ENCODE data around the gene JAG1. TPM values are rescaled to one million over a fixed set of nuclear protein-coding genes. Genes with fewer than 3 reads are reported as not detected.

Gene JAG1
- total RNA-seq, 1 experiment from 2014 or later, result 176 TPM

DNA sequence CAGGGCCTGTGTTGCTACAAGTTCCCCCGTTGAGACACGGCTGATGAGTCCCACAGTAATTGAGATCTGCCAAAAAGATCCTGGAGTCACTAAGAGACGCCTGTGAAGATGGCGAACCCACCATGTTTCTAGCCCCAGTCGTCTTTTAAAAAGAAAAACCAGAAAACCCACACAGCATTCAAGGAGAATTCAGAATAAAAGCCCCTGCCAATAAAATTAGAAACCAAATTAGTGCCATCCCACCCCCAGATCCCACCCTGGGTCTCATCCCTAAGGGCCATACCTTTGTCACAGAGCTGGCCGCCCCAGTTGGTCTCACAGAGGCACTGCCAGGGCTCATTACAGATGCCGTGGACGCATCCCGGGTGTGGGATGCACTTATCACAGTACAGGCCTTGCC is 21.6 kb downstream of the JAG1 start:
- no TSS peak for BruUV-seq (replicated peaks)
- H4K20me1 ChIP-seq (ENCODE audit: low read length), result peaks cover 63% of the 10 kb centered on the region
- TF ChIP-seq, protein P1, sequence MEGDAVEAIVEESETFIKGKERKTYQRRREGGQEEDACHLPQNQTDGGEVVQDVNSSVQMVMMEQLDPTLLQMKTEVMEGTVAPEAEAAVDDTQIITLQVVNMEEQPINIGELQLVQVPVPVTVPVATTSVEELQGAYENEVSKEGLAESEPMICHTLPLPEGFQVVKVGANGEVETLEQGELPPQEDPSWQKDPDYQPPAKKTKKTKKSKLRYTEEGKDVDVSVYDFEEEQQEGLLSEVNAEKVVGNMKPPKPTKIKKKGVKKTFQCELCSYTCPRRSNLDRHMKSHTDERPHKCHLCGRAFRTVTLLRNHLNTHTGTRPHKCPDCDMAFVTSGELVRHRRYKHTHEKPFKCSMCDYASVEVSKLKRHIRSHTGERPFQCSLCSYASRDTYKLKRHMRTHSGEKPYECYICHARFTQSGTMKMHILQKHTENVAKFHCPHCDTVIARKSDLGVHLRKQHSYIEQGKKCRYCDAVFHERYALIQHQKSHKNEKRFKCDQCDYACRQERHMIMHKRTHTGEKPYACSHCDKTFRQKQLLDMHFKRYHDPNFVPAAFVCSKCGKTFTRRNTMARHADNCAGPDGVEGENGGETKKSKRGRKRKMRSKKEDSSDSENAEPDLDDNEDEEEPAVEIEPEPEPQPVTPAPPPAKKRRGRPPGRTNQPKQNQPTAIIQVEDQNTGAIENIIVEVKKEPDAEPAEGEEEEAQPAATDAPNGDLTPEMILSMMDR (conservative IDR thresholded peaks at IDR 0.05; ENCODE audit: low read depth, low read length), result no peak
- DNase-seq, result no peak
- H3K27me3 ChIP-seq (ENCODE audit: low read length), result no peaks in the 10 kb centered on the region
- peaks cover 17% of the 10 kb centered on the region for H3K4me1 ChIP-seq (ENCODE audit: insufficient read depth, low read length)
- H3K27ac ChIP-seq (ENCODE audit: low read length), result no peak overlapping the region
- H3K9me2 ChIP-seq (replicated peaks; ENCODE audit: low read length), result no peaks in the 10 kb centered on the region
- H2AFZ ChIP-seq (ENCODE audit: low read length), result no peak overlapping the region
- ATAC-seq, result no peak
- ChIA-PET POLR2A (ENCODE audit: unreplicated experiment) (interaction anchor here (0.6 kb wide), 1 partner anchor 615 kb away, joined by 9 read pairs; no protein-coding TSS in a partner anchor), CTCF (no interaction called here)
- H3K4me3 ChIP-seq (ENCODE audit: low read length), result no peak overlapping the region
- no peak overlapping the region for H3K4me2 ChIP-seq (ENCODE audit: low read length)
- intact Hi-C loops (cut with micrococcal nuclease), result loop anchor here (5.0 kb wide), 1 partner anchor 100 kb away; no protein-coding TSS in a partner anchor
- H3F3A ChIP-seq (ENCODE audit: low read length, unreplicated experiment), result peaks cover 3% of the 10 kb centered on the region
- no peak overlapping the region for H3K9ac ChIP-seq (ENCODE audit: low read length)
- peaks cover 59% of the 10 kb centered on the region for H3K79me2 ChIP-seq (ENCODE audit: low read length)
- H3K9me3 ChIP-seq (ENCODE audit: low read length), result no peaks in the 10 kb centered on the region
- peaks cover 98% of the 10 kb centered on the region for H3K36me3 ChIP-seq (ENCODE audit: low read depth, low read length)

DNA sequence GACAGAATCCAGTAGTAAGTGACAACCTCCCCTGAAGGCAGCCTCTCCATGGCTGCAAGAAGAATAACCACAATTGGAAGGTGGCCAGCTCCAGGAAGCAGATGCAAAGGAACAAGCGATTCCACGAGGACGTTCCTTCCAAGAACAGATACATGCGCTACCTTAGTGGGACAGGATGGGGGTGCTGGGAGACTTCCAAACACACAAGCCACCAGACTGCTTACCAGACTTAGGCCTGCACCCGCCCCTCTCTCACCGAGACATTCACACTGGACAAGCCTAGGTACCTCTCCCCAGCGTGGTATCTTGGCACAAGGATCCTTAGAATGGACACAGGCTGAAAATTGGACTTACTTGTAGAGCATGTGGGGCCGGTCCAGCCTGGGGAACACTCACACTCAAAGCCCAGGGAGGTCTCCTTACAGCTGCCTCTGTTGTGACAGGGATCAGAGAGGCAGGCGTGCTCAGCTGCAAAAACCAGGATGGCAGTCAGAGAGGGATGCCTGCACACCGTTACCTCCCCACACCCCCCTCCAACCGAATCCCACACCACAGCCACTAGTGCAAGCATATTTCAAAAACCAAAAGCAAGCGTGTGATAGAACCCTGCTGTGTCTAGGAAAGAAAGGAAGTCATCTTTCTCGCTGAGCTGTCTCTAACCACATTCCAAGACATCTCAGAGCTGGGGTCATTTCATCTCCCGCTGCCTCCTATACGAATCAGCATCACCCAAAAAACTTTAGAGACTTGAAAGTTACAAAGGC is 22.4 kb downstream of the JAG1 start:
- no peak for TF ChIP-seq EZH2phosphoT487 (IDR thresholded peaks at IDR 0.05; ENCODE audit: borderline replicate concordance, low read length)
- no peak for TF ChIP-seq EZH2 (IDR thresholded peaks at IDR 0.05; ENCODE audit: low read length, unreplicated experiment)
- TF ChIP-seq, protein P1 (conservative IDR thresholded peaks at IDR 0.05; ENCODE audit: low read depth, low read length), result no peak
- Histone ChIP-seq H3K4me2 (ENCODE audit: low read length) (no peak overlapping the region), H2AFZ (ENCODE audit: low read length) (no peak overlapping the region), H3K9ac (ENCODE audit: low read length) (no peak overlapping the region), H3K9me3 (ENCODE audit: low read length) (no peaks in the 10 kb centered on the region), H3K36me3 (ENCODE audit: low read depth, low read length) (peaks cover 98% of the 10 kb centered on the region), H4K20me1 (ENCODE audit: low read length) (peaks cover 62% of the 10 kb centered on the region), H3K4me1 (ENCODE audit: insufficient read depth, low read length) (peaks cover 17% of the 10 kb centered on the region), H3F3A (ENCODE audit: low read length, unreplicated experiment) (peaks cover 3% of the 10 kb centered on the region), H3K79me2 (ENCODE audit: low read length) (peaks cover 52% of the 10 kb centered on the region), H3K27ac (ENCODE audit: low read length) (no peak overlapping the region), H3K9me2 (replicated peaks; ENCODE audit: low read length) (no peaks in the 10 kb centered on the region), H3K4me3 (ENCODE audit: low read length) (no peak overlapping the region), H3K27me3 (ENCODE audit: low read length) (no peaks in the 10 kb centered on the region)
- no TSS peak for BruUV-seq (replicated peaks)
- CTCF ChIA-PET, result no interaction called here
- DNase-seq (no peak), ATAC-seq (no peak)
- intact Hi-C loops (cut with micrococcal nuclease), result loop anchor here (5.0 kb wide), 1 partner anchor 99 kb away; no protein-coding TSS in a partner anchor
- POLR2A ChIA-PET (ENCODE audit: unreplicated experiment), result interaction anchor here (0.6 kb wide), 1 partner anchor 615 kb away, joined by 9 read pairs; no protein-coding TSS in a partner anchor

DNA sequence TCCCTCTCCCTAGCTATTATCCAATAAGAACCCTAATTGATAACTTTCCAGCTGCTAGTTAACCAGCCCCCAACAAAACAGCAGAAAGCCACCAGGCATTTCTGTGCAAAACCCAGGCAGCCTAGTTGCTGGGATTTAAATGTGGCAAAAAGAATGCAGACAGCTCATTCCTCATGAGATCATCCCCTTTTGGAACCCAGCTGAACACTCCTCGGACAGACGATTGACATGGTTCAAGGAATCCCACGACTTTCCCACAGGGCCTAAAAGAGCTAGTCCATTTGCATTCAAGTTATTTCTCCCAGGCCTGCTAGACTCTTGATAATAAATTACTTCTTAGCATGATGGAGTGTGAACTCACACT is 24.0 kb downstream of the JAG1 start:
- H3K4me1 ChIP-seq (ENCODE audit: insufficient read depth, low read length), result peaks cover 12% of the 10 kb centered on the region
- H3K4me2 ChIP-seq (ENCODE audit: low read length), result no peak overlapping the region
- H3K27ac ChIP-seq (ENCODE audit: low read length), result no peak overlapping the region
- H2AFZ ChIP-seq (ENCODE audit: low read length), result no peak overlapping the region
- no TSS peak for BruUV-seq (replicated peaks)
- intact Hi-C loops (cut with micrococcal nuclease), result loop anchor here (5.0 kb wide), 1 partner anchor 97 kb away; no protein-coding TSS in a partner anchor
- ChIA-PET POLR2A (ENCODE audit: unreplicated experiment) (no interaction called here), CTCF (no interaction called here)
- ATAC-seq (no peak), DNase-seq (no peak)
- H3F3A ChIP-seq (ENCODE audit: low read length, unreplicated experiment), result peaks cover 3% of the 10 kb centered on the region
- H3K9ac ChIP-seq (ENCODE audit: low read length), result no peak overlapping the region
- H3K79me2 ChIP-seq (ENCODE audit: low read length), result peaks cover 36% of the 10 kb centered on the region
- H3K4me3 ChIP-seq (ENCODE audit: low read length), result no peak overlapping the region
- no peaks in the 10 kb centered on the region for H3K9me3 ChIP-seq (ENCODE audit: low read length)
- TF ChIP-seq, protein P1 (conservative IDR thresholded peaks at IDR 0.05; ENCODE audit: low read depth, low read length), result no peak
- TF ChIP-seq EZH2 (IDR thresholded peaks at IDR 0.05; ENCODE audit: low read length, unreplicated experiment) (no peak), EZH2phosphoT487 (IDR thresholded peaks at IDR 0.05; ENCODE audit: borderline replicate concordance, low read length) (no peak)
- no peaks in the 10 kb centered on the region for H3K27me3 ChIP-seq (ENCODE audit: low read length)
- peaks cover 98% of the 10 kb centered on the region for H3K36me3 ChIP-seq (ENCODE audit: low read depth, low read length)
- H3K9me2 ChIP-seq (replicated peaks; ENCODE audit: low read length), result no peaks in the 10 kb centered on the region
- peaks cover 62% of the 10 kb centered on the region for H4K20me1 ChIP-seq (ENCODE audit: low read length)

Measured in PC-3 (cell line).